Liver (tissue), 3 donors: ENCODE measurements around the gene RNF157.

ENCODE experiments used
- HNF4A ChIP-seq, 2 donors: conservative IDR thresholded peaks; 2 replicates each; pipeline ENCODE4 v1.6.1; 2016; ENCODE audit warnings: antibody characterized with exemption in 2 of 2, mild to moderate bottlenecking in 2 of 2
- NR2F2 ChIP-seq: IDR thresholded peaks from 2 replicates; pipeline ENCODE4 v1.6.1; 2016; ENCODE audit warnings: antibody characterized with exemption
- RAD21 ChIP-seq, 2 donors: IDR thresholded peaks; 2 replicates each; pipeline ENCODE4 v1.6.1; 2016; ENCODE audit warnings: antibody characterized with exemption in 2 of 2, mild to moderate bottlenecking in 2 of 2
- SP1 ChIP-seq: IDR thresholded peaks from 2 replicates; pipeline ENCODE4 v1.6.1; 2018; ENCODE audit warnings: antibody characterized with exemption, mild to moderate bottlenecking
- TAF1 ChIP-seq: conservative IDR thresholded peaks from 2 replicates; pipeline ENCODE4 v1.6.1; 2016; ENCODE audit warnings: antibody characterized with exemption, mild to moderate bottlenecking
- TF ChIP-seq, protein P1 (sequence below): fragments of 150-350 bp; IDR thresholded peaks from 2 replicates; pipeline ENCODE4 v1.5.1; 2017; ENCODE audit warnings: improper control_type of control experiment, low read depth, low read length; ENCODE audit not compliant: missing input control
- TF ChIP-seq, protein P2 (sequence below): IDR thresholded peaks from 2 replicates; pipeline ENCODE4 v1.6.1; 2016; ENCODE audit warnings: antibody characterized with exemption
- donor health status: healthy.
- donor health status: healthy.

DNA sequence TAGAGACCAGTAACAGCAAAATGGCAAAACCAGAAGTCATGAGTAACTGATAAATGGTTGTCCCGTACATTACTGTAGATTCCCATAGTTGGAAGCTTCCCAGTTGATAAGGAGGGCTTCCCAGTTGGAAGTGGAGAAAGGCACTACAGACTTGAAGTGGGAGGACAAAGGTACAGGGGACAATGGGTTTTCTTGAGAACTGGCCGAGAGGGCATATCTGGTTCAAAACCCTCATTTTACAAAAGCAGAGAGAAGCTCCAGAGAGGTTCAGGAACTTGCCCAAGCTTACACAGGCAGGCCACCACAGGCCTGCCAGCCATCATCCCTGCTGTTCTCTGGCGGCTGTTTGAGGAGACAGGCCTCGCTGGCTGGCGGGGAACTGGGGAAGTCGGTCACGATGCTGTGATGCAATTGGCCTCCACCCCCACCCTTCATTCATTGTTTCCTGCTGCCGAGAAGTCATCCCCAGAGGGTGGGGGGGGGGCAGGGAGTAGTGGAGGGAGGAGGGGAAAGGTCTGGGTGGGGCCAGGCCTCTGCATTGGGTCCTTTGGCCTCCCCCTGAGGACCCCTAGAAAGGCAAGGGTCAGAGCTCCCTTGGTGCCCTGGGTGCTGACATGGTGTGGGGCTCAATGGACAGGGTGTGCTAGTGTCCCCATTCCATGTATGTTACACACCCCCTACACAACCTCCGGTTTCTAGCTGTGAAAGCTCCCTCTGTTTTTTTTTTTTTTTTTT is 27.9 kb upstream of the RNF157 start:
- TF ChIP-seq, protein P1, sequence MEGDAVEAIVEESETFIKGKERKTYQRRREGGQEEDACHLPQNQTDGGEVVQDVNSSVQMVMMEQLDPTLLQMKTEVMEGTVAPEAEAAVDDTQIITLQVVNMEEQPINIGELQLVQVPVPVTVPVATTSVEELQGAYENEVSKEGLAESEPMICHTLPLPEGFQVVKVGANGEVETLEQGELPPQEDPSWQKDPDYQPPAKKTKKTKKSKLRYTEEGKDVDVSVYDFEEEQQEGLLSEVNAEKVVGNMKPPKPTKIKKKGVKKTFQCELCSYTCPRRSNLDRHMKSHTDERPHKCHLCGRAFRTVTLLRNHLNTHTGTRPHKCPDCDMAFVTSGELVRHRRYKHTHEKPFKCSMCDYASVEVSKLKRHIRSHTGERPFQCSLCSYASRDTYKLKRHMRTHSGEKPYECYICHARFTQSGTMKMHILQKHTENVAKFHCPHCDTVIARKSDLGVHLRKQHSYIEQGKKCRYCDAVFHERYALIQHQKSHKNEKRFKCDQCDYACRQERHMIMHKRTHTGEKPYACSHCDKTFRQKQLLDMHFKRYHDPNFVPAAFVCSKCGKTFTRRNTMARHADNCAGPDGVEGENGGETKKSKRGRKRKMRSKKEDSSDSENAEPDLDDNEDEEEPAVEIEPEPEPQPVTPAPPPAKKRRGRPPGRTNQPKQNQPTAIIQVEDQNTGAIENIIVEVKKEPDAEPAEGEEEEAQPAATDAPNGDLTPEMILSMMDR = no peak
- no peak for TF ChIP-seq HNF4A (conservative IDR thresholded peaks at IDR 0.05)
- no peak for TF ChIP-seq NR2F2
- TF ChIP-seq SP1 = no peak
- TF ChIP-seq, protein P2, sequence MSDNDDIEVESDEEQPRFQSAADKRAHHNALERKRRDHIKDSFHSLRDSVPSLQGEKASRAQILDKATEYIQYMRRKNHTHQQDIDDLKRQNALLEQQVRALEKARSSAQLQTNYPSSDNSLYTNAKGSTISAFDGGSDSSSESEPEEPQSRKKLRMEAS = no peak
- TF ChIP-seq RAD21 (IDR thresholded peaks at IDR 0.05) = no peak
- TF ChIP-seq TAF1 = no peak
